GM19328 (cell line): ENCODE results near the gene ADCYAP1R1.

Experiments
- ATAC-seq: cut with Tn5 transposase; IDR thresholded peaks from one replicate; pipeline ENCODE4 v1.9.1; 2021; ENCODE audit warnings: mild to moderate bottlenecking, moderate library complexity; ENCODE audit not compliant: unreplicated experiment

Gene ADCYAP1R1

GRCh38 chr7:31051598-31052486 is at the start of gene ADCYAP1R1:
Gene ADCYAP1R1 (plus strand): TSS chr7:31052308. CDS start chr7:31063265, 10,957 bp downstream.
- ATAC-seq = no peak

- no peak for ATAC-seq
These were observed 49.0 kb upstream of the ADCYAP1R1 start for GRCh38 chr7:31003097-31003496.

- no peak for ATAC-seq
These were observed 48.4 kb upstream of the ADCYAP1R1 start for GRCh38 chr7:31003721-31004120.

GRCh38 chr7:31004393-31004792 is 47.7 kb upstream of the ADCYAP1R1 start:
- no peak for ATAC-seq

- ATAC-seq = no peak
These were observed 45.3 kb upstream of the ADCYAP1R1 start for GRCh38 chr7:31006857-31007256.

GRCh38 chr7:31007634-31008033 is 44.5 kb upstream of the ADCYAP1R1 start:
- ATAC-seq = no peak

GRCh38 chr7:31014826-31015225 is 37.3 kb upstream of the ADCYAP1R1 start:
- no peak for ATAC-seq

- no peak for ATAC-seq
These were observed 35.0 kb upstream of the ADCYAP1R1 start for GRCh38 chr7:31017032-31017675.

GRCh38 chr7:31017721-31018120 is 34.4 kb upstream of the ADCYAP1R1 start:
- no peak for ATAC-seq

GRCh38 chr7:31019509-31019908 is 32.6 kb upstream of the ADCYAP1R1 start:
- ATAC-seq = no peak

GRCh38 chr7:31020161-31020560 is 31.9 kb upstream of the ADCYAP1R1 start:
- no peak for ATAC-seq

- ATAC-seq = no peak
These were observed 31.5 kb upstream of the ADCYAP1R1 start for GRCh38 chr7:31020652-31021051.

GRCh38 chr7:31022117-31022516 is 30.0 kb upstream of the ADCYAP1R1 start:
- no peak for ATAC-seq

GRCh38 chr7:31022726-31023125 is 29.4 kb upstream of the ADCYAP1R1 start:
- no peak for ATAC-seq

GRCh38 chr7:31023877-31024276 is 28.2 kb upstream of the ADCYAP1R1 start:
- ATAC-seq = no peak

GRCh38 chr7:31027161-31027965 is 24.7 kb upstream of the ADCYAP1R1 start:
- no peak for ATAC-seq

GRCh38 chr7:31028006-31028405 is 24.1 kb upstream of the ADCYAP1R1 start:
- ATAC-seq = no peak

- no peak for ATAC-seq
These were observed 23.6 kb upstream of the ADCYAP1R1 start for GRCh38 chr7:31028417-31028992.

GRCh38 chr7:31029251-31030042 is 22.7 kb upstream of the ADCYAP1R1 start:
- ATAC-seq = no peak

GRCh38 chr7:31033674-31034300 is 18.3 kb upstream of the ADCYAP1R1 start:
- no peak for ATAC-seq
